ENCODE measurements around the gene FAM193A.

The FAM193A gene

DNA sequence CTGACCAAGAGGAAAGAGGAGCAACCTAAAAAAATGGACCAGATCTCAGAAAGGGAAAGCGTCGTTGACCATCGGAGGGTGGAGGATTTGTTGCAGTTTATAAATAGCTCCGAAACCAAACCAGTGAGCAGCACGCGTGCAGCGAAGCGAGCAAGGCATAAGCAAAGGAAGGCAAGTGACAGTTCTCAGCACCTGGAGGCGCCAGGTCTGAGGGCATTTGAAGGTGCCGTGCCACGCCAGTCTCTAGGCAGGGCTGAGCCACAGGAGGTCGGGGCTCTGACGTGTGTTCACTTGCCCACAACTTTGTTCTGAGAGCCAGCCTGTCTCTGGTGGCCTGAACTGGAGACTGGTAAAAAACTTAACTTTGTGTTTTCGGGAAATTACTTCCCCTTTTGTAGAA lies 160.0 kb downstream of the FAM193A start:
- no peak for TF ChIP-seq NFIC (IDR thresholded peaks at IDR 0.05)
- TF ChIP-seq, protein P1, sequence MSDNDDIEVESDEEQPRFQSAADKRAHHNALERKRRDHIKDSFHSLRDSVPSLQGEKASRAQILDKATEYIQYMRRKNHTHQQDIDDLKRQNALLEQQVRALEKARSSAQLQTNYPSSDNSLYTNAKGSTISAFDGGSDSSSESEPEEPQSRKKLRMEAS (IDR thresholded peaks at IDR 0.05) = no peak

DNA sequence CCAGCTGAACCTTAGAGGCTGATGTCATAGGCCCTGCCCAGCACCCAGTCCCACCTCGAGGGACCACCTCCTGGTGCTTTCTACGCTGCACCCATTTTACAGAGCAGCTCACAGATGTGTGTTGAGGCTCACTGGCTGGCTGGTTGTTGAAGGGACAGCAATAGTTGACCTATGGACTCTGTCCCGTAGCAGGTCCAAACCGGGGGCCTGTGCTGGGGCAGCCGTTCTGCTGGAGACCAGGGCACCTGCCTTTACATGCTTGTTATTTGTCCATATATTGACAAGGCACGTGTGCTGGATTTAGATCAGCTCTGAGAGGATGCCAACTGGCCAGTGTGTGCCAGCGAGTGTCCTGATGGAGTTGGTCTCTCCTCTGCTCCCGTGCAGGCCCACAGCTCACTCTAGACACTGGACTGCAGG lies 161.6 kb downstream of the FAM193A start:
- TF ChIP-seq, protein P2, sequence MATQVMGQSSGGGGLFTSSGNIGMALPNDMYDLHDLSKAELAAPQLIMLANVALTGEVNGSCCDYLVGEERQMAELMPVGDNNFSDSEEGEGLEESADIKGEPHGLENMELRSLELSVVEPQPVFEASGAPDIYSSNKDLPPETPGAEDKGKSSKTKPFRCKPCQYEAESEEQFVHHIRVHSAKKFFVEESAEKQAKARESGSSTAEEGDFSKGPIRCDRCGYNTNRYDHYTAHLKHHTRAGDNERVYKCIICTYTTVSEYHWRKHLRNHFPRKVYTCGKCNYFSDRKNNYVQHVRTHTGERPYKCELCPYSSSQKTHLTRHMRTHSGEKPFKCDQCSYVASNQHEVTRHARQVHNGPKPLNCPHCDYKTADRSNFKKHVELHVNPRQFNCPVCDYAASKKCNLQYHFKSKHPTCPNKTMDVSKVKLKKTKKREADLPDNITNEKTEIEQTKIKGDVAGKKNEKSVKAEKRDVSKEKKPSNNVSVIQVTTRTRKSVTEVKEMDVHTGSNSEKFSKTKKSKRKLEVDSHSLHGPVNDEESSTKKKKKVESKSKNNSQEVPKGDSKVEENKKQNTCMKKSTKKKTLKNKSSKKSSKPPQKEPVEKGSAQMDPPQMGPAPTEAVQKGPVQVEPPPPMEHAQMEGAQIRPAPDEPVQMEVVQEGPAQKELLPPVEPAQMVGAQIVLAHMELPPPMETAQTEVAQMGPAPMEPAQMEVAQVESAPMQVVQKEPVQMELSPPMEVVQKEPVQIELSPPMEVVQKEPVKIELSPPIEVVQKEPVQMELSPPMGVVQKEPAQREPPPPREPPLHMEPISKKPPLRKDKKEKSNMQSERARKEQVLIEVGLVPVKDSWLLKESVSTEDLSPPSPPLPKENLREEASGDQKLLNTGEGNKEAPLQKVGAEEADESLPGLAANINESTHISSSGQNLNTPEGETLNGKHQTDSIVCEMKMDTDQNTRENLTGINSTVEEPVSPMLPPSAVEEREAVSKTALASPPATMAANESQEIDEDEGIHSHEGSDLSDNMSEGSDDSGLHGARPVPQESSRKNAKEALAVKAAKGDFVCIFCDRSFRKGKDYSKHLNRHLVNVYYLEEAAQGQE (IDR thresholded peaks at IDR 0.05; ENCODE audit: low read depth) = no peak
- no peak for TF ChIP-seq YY1 (IDR thresholded peaks at IDR 0.05; ENCODE audit: low read depth)

DNA sequence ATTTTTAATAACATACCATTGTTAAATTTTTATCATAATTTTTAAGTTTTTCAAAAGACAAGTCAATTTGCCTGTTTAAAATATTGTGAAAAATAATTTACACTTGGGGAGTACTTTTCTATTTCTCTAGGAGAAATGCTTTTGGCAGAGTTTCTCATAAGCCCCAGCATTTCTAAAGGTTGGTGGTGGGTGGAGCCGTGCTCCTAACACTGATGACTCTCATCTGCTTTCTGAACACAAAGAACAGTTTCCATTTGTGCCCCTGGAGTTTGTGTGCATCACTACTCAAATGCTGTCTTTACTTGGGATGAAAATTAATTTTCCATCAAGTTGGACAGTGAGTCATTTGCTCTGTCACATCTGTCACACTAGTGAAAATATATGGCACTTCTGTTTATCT lies 162.1 kb downstream of the FAM193A start:
- TF ChIP-seq, protein P3, sequence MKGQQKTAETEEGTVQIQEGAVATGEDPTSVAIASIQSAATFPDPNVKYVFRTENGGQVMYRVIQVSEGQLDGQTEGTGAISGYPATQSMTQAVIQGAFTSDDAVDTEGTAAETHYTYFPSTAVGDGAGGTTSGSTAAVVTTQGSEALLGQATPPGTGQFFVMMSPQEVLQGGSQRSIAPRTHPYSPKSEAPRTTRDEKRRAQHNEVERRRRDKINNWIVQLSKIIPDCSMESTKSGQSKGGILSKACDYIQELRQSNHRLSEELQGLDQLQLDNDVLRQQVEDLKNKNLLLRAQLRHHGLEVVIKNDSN (IDR thresholded peaks at IDR 0.05) = no peak
- TF ChIP-seq NFIC (IDR thresholded peaks at IDR 0.05) = no peak
- TF ChIP-seq TCF12 (IDR thresholded peaks at IDR 0.05; ENCODE audit: low read depth) = no peak
- TF ChIP-seq ZBTB7A (IDR thresholded peaks at IDR 0.05; ENCODE audit: low read depth) = no peak
- no peak for TF ChIP-seq EGR1 (IDR thresholded peaks at IDR 0.05)
- no peak for TF ChIP-seq TAF1 (IDR thresholded peaks at IDR 0.05; ENCODE audit: low read depth)

DNA sequence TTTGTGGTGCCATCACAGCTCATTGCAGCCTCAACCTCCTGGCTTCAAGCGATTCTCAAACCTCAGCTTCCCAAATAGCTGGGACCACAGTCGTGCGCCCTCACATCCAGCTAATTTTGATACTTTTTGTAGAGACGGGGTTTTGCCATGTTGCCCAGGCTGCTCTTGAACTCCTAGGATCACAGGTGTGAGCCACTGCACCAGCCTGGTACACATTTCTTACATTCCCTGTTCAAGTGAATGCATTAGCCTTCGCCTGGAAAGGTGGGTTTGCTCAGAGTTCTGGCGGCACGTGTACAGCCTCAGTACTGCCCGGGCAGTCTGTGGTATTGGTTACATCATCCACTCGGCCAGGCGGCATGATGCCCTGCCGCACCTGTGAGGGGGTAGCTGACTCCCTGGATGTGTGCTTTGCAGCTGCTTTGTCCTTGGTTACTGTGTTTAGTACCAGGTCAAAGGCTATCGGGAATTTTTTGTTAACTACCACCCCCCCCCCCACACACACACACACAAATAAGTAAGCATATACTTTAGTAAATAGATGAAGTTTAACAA lies 162.6 kb downstream of the FAM193A start:
- no peak for TF ChIP-seq RAD21 (IDR thresholded peaks at IDR 0.05; ENCODE audit: low read depth)

DNA sequence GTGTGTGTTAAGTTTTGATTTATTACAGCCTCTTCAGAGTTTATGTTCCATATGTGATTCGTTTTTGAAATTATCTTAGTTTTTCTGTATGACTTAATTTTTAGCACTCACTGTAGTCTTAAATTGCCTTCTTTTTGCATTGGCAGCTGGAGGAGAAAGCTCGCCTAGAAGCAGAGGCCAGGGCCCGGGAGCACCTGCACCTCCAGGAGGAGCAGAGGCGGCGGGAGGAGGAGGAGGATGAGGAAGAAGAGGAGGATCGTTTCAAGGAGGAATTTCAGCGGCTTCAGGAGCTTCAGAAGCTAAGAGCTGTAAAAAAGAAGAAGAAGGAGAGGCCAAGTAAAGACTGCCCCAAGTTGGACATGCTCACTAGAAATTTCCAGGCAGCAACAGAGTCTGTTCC lies 163.1 kb downstream of the FAM193A start:
- TF ChIP-seq, protein P3 (IDR thresholded peaks at IDR 0.05) = no peak
- TF ChIP-seq EP300 (IDR thresholded peaks at IDR 0.05; ENCODE audit: borderline replicate concordance) (no peak), ZBTB7A (IDR thresholded peaks at IDR 0.05; ENCODE audit: low read depth) (no peak), RAD21 (IDR thresholded peaks at IDR 0.05; ENCODE audit: low read depth) (no peak), CEBPB (IDR thresholded peaks at IDR 0.05) (no peak), EGR1 (IDR thresholded peaks at IDR 0.05) (no peak), CREB1 (IDR thresholded peaks at IDR 0.05; ENCODE audit: low read depth) (no peak), TCF12 (IDR thresholded peaks at IDR 0.05; ENCODE audit: low read depth) (no peak), TEAD4 (IDR thresholded peaks at IDR 0.05) (no peak), NFIC (IDR thresholded peaks at IDR 0.05) (no peak), TAF1 (IDR thresholded peaks at IDR 0.05; ENCODE audit: low read depth) (no peak), FOXM1 (IDR thresholded peaks at IDR 0.05; ENCODE audit: borderline replicate concordance, low read depth) (no peak)
- TF ChIP-seq, protein P2 (IDR thresholded peaks at IDR 0.05; ENCODE audit: low read depth) = no peak
- TF ChIP-seq, protein P1 (IDR thresholded peaks at IDR 0.05) = no peak

DNA sequence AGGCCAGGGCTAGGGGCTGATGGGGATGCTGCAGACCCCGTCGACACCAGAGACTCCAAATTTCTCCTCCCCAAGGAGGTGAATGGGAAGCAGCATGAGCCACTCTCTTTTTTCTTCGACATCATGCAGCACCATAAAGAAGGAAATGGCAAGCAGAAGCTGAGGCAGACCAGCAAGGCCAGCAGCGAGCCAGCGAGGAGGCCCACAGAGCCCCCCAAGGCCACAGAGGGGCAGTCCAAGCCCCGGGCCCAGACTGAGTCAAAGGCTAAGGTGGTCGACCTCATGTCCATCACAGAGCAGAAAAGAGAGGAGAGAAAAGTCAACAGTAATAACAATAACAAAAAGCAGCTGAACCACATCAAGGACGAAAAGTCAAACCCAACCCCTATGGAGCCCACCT lies 163.6 kb downstream of the FAM193A start:
- TF ChIP-seq RAD21 (IDR thresholded peaks at IDR 0.05; ENCODE audit: low read depth) (no peak), FOXM1 (IDR thresholded peaks at IDR 0.05; ENCODE audit: borderline replicate concordance, low read depth) (no peak), TCF12 (IDR thresholded peaks at IDR 0.05; ENCODE audit: low read depth) (no peak), TAF1 (IDR thresholded peaks at IDR 0.05; ENCODE audit: low read depth) (no peak), CREB1 (IDR thresholded peaks at IDR 0.05; ENCODE audit: low read depth) (no peak), CEBPB (IDR thresholded peaks at IDR 0.05) (no peak), YY1 (IDR thresholded peaks at IDR 0.05; ENCODE audit: low read depth) (no peak), NFIC (IDR thresholded peaks at IDR 0.05) (no peak), EGR1 (IDR thresholded peaks at IDR 0.05) (no peak), ZBTB7A (IDR thresholded peaks at IDR 0.05; ENCODE audit: low read depth) (no peak), EP300 (IDR thresholded peaks at IDR 0.05; ENCODE audit: borderline replicate concordance) (no peak), TEAD4 (IDR thresholded peaks at IDR 0.05) (no peak)
- TF ChIP-seq, protein P2 (IDR thresholded peaks at IDR 0.05; ENCODE audit: low read depth) = no peak
- TF ChIP-seq, protein P3 (IDR thresholded peaks at IDR 0.05) = no peak
- TF ChIP-seq, protein P1 (IDR thresholded peaks at IDR 0.05) = no peak

Data from Ishikawa (cell line).